ENCODE data around the gene KCNN3.

DNA sequence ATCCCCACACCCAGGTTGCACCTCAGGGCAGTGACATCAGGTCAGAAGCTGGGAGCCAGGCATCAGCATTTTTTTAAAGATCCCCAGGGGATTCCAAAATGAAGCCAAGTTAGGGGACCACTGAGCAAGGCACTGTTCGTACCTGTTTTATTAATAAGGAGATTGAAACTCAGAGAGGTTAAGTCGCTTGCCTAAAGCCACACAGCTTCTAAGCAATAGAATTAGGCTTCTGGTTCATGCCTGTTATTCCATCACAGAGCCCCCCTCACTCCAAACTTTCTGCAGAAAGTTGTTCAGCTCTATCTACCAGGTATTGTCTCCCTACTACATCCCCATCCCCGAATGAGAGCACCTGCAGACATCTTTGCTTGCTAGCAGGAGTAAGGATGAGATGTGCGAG, 28.7 kb downstream of the KCNN3 start:
- TF ChIP-seq POLR2A (IDR thresholded peaks at IDR 0.05; ENCODE audit: low read length) (no peak), GATA1 (IDR thresholded peaks at IDR 0.05; ENCODE audit: low read depth, low read length) (no peak)
